Karpas-422 (cell line): ENCODE results near the gene LACTB. TPM values are rescaled to one million over a fixed set of nuclear protein-coding genes. Genes with fewer than 3 reads are reported as not detected.

Experiments used
- DNase-seq: peaks from one replicate; pipeline ENCODE4 v3.0.0-alpha.2; 2015
- H2AFZ ChIP-seq: fragments of 200-600 bp; sonication (generic); 2 replicates; pipeline ENCODE4 v1.6.1; 2014; ENCODE audit warnings: antibody characterized with exemption, low read length, mixed read lengths
- H3K27ac ChIP-seq: fragments of 200-600 bp; sonication (generic); 2 replicates; pipeline ENCODE4 v1.5.1; 2014; ENCODE audit warnings: mild to moderate bottlenecking, low read length, moderate library complexity
- H3K27me3 ChIP-seq: fragments of 200-600 bp; sonication (generic); 2 replicates; pipeline ENCODE4 v1.6.1; 2014; ENCODE audit warnings: low read length, mixed read lengths
- H3K36me3 ChIP-seq: fragments of 200-600 bp; sonication (generic); 2 replicates; pipeline ENCODE4 v1.6.1; 2014; ENCODE audit warnings: low read length, mixed read lengths; ENCODE audit not compliant: insufficient read depth
- H3K4me1 ChIP-seq: fragments of 200-600 bp; sonication (generic); 2 replicates; pipeline ENCODE4 v1.6.1; 2014; ENCODE audit warnings: mild to moderate bottlenecking, low read length, mixed read lengths
- H3K4me2 ChIP-seq: fragments of 200-600 bp; sonication (generic); 2 replicates; pipeline ENCODE4 v1.6.1; 2014; ENCODE audit warnings: low read length, low read depth, mild to moderate bottlenecking; ENCODE audit not compliant: poor library complexity, severe bottlenecking
- H3K4me3 ChIP-seq: fragments of 200-600 bp; sonication (generic); 2 replicates; pipeline ENCODE4 v1.5.1; 2014; ENCODE audit warnings: mild to moderate bottlenecking, antibody characterized with exemption, low read length, mixed read lengths
- H3K79me2 ChIP-seq: fragments of 200-600 bp; sonication (generic); 2 replicates; pipeline ENCODE4 v1.6.1; 2014; ENCODE audit warnings: mild to moderate bottlenecking, low read length, mixed read lengths
- H3K9ac ChIP-seq: fragments of 200-600 bp; sonication (generic); 2 replicates; pipeline ENCODE4 v1.6.0; 2014; ENCODE audit warnings: low read length
- H3K9me2 ChIP-seq: fragments of 200-600 bp; sonication (generic), shearing (Covaris generic); replicated peaks from 2 replicates; pipeline ENCODE4 v1.6.0; 2014; ENCODE audit warnings: mild to moderate bottlenecking, low read length, moderate library complexity; ENCODE audit not compliant: insufficient read depth
- H3K9me3 ChIP-seq: fragments of 300-700, 200-600 bp; sonication (generic); 2 replicates; pipeline ENCODE4 v1.6.1; 2014; ENCODE audit warnings: low read length, mixed read lengths
- H4K20me1 ChIP-seq: fragments of 200-600 bp; sonication (generic); 2 replicates; pipeline ENCODE4 v1.6.1; 2014; ENCODE audit warnings: mild to moderate bottlenecking, antibody characterized with exemption, low read length, low read depth; ENCODE audit not compliant: insufficient read depth
- total RNA-seq: library from RNA; depleted of rRNA; stranded (reverse); fragments of >200 nt; shearing (Covaris generic); gene quantifications from 2 replicates; pipeline ENCODE4 v1.2.3, GENCODE V29; 2014; ENCODE audit warnings: low replicate concordance

LACTB gene
- total RNA-seq, 1 experiment from 2014 or later = 15.3 TPM

DNA sequence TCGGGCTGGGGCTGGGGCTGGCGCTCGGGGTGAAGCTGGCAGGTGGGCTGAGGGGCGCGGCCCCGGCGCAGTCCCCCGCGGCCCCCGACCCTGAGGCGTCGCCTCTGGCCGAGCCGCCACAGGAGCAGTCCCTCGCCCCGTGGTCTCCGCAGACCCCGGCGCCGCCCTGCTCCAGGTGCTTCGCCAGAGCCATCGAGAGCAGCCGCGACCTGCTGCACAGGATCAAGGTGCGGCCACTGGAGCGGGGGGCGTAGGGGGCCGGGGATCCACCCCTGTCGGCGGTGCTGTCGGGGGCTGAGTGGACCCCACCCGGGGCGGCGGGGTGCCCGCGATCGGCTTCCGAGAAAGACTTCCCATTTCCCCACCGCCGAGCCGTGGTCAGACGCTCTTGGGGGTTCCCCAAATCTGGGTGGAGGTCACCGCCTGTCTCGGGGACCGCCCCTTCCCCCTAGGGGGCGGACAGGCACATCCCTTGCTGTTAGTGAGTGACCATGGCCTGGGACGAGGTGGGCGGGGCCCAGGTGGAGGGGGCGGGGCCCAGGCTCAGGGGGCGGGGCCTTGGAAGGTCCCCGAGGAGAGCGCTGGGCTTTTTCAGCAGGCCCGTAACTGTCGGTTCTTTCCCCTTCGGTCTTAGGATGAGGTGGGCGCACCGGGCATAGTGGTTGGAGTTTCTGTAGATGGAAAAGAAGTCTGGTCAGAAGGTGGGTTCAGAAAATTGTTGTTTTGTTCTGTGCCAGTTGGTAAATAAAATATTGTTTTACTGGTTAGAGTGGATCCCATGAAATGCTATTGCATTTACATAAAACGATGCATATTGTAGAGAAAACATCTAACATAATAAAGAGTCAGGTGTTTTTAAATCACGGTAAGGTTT lies 578 bp downstream of the LACTB start:
- H2AFZ ChIP-seq = peak overlapping the region; percentile 99

GRCh38 chr15:63124506-63124905 lies 2.8 kb downstream of the LACTB start:
- Histone ChIP-seq H3K9ac (no peak overlapping the region), H2AFZ (no peak overlapping the region), H4K20me1 (no peaks in the 10 kb centered on the region), H3K27me3 (no peaks in the 10 kb centered on the region), H3K79me2 (0 out of 2 replicates have a peak, but pooled peaks cover 3% of the 10 kb centered on the region), H3K9me3 (no peaks in the 10 kb centered on the region), H3K4me2 (no peak overlapping the region), H3K36me3 (no peaks in the 10 kb centered on the region), H3K4me1 (peaks cover 7% of the 10 kb centered on the region), H3K27ac (no peak overlapping the region), H3K9me2 (no peaks in the 10 kb centered on the region), H3K4me3 (no peak overlapping the region)
- no peak for DNase-seq

More for the DNA sequence above, 578 bp downstream of the LACTB start:
- Histone ChIP-seq H3K79me2 (0 out of 2 replicates have a peak, but pooled peaks cover 3% of the 10 kb centered on the region), H3K4me3 (peak overlapping the region; percentile 96), H3K36me3 (no peaks in the 10 kb centered on the region), H3K4me2 (peak overlapping the region; percentile 98), H4K20me1 (no peaks in the 10 kb centered on the region), H3K27me3 (no peaks in the 10 kb centered on the region), H3K27ac (no peak overlapping the region), H3K9me3 (no peaks in the 10 kb centered on the region), H3K9ac (peak overlapping the region; percentile 76), H3K4me1 (peaks cover 7% of the 10 kb centered on the region), H3K9me2 (no peaks in the 10 kb centered on the region)
- DNase-seq = peak; percentile 73

- H3K27ac ChIP-seq = no peak overlapping the region
- no peak overlapping the region for H3K9ac ChIP-seq
- peaks cover 7% of the 10 kb centered on the region for H3K4me1 ChIP-seq
- DNase-seq = no peak
- H3K9me3 ChIP-seq = no peaks in the 10 kb centered on the region
- no peak overlapping the region for H3K4me3 ChIP-seq
- 0 out of 2 replicates have a peak, but pooled peaks cover 3% of the 10 kb centered on the region for H3K79me2 ChIP-seq
- no peaks in the 10 kb centered on the region for H4K20me1 ChIP-seq
- H3K36me3 ChIP-seq = no peaks in the 10 kb centered on the region
- H2AFZ ChIP-seq = no peak overlapping the region
- no peaks in the 10 kb centered on the region for H3K27me3 ChIP-seq
- no peaks in the 10 kb centered on the region for H3K9me2 ChIP-seq
- H3K4me2 ChIP-seq = no peak overlapping the region
These were observed 5.1 kb downstream of the LACTB start for GRCh38 chr15:63126726-63127125.

GRCh38 chr15:63133786-63134185 lies 12.1 kb downstream of the LACTB start:
- H3K27ac ChIP-seq = no peak overlapping the region
- no peaks in the 10 kb centered on the region for H3K36me3 ChIP-seq
- no peaks in the 10 kb centered on the region for H3K27me3 ChIP-seq
- H3K4me2 ChIP-seq = no peak overlapping the region
- no peak overlapping the region for H2AFZ ChIP-seq
- H3K79me2 ChIP-seq = no peaks in the 10 kb centered on the region
- no peak overlapping the region for H3K9ac ChIP-seq
- no peaks in the 10 kb centered on the region for H4K20me1 ChIP-seq
- no peaks in the 10 kb centered on the region for H3K9me3 ChIP-seq
- DNase-seq = no peak
- peaks cover 9% of the 10 kb centered on the region for H3K4me1 ChIP-seq
- no peak overlapping the region for H3K4me3 ChIP-seq
- H3K9me2 ChIP-seq = no peaks in the 10 kb centered on the region

DNA sequence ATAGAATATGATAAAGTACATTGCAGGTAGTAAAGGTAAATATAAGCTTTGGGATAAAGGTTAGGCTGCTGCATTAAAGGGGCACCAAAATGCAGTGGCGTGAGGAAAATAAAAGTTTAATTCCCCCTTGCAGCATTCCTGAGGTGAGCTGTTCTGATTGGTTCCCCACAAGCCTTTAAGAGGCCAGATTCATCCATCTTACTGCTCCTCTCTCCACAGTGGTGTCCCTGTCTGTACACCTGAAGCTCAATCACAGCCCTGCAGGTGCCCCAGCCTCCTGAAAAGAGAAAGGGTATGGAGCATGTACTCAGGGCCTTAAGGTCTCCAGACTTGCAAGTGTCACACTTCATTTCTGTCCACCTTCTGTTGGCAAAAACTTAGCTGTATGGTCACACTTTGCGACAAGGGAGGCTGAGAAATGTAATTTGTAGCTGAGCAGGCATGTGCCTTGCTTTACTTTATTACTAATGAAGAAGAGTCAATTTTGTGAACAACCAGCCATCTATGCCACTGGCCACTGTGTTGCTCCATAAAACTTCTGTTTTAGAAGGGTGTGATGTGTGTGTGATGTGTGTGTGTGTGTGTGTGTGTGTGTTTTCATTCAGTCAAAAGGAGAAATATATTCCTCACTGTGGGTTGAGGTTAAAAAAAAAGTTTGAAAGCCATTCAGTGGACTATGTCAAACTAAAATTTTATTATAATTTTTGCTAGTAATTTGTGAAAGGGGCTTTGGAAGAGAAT lies 12.8 kb downstream of the LACTB start:
- H3K36me3 ChIP-seq = no peaks in the 10 kb centered on the region
- no peaks in the 10 kb centered on the region for H3K79me2 ChIP-seq
- H3K4me1 ChIP-seq = peaks cover 9% of the 10 kb centered on the region
- H3K27ac ChIP-seq = no peak overlapping the region
- no peak overlapping the region for H3K4me3 ChIP-seq
- H3K9ac ChIP-seq = no peak overlapping the region
- H3K9me2 ChIP-seq = no peaks in the 10 kb centered on the region
- H4K20me1 ChIP-seq = no peaks in the 10 kb centered on the region
- no peak for DNase-seq
- no peak overlapping the region for H2AFZ ChIP-seq
- no peak overlapping the region for H3K4me2 ChIP-seq
- no peaks in the 10 kb centered on the region for H3K27me3 ChIP-seq
- H3K9me3 ChIP-seq = no peaks in the 10 kb centered on the region

DNA sequence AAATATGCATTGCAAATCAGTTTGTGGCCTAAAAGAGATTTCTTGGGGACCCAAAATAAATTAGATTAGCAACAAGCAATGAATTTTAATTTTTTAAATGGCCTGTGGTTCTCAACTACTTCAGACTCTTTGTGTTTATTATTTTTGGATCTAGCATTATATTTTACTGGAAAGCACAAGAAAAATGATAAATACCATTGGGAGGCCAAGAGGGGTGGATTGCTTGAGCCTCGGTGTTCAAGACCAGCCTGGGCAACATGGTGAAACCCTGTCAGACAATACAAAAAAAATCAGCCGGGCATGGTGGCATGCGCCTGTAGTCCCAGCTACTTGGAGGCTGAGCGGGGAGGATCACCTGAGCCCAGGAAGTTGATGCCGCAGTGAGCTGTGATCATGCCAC lies 13.6 kb downstream of the LACTB start:
- Histone ChIP-seq H3K36me3 (no peaks in the 10 kb centered on the region), H3K27ac (no peak overlapping the region), H3K9ac (no peak overlapping the region), H3K4me1 (peaks cover 9% of the 10 kb centered on the region), H3K9me3 (no peaks in the 10 kb centered on the region), H3K9me2 (no peaks in the 10 kb centered on the region), H3K27me3 (no peaks in the 10 kb centered on the region), H4K20me1 (no peaks in the 10 kb centered on the region), H2AFZ (no peak overlapping the region), H3K4me2 (no peak overlapping the region), H3K4me3 (no peak overlapping the region), H3K79me2 (no peaks in the 10 kb centered on the region)
- DNase-seq = no peak

DNA sequence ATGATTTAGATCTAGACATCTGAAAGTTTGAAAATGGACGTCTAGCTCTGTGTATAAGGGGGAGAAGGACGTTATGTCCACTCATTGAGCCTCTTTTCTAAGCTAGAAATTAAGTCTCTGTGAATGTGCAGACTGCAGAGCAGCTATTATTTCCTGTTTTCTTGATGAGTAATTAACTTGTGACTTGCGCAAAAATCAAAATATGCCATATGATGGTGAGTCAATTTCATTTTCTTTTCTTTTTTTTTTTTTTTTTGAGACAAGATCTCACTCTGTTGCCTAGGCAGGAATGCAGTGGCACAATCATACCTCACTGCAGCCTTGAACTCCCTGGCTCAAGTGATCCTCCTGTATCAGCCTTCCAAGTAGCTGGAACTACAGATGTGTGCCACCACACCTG lies 14.1 kb downstream of the LACTB start:
- Histone ChIP-seq H3K36me3 (no peaks in the 10 kb centered on the region), H3K27ac (no peak overlapping the region), H4K20me1 (no peaks in the 10 kb centered on the region), H3K9me2 (no peaks in the 10 kb centered on the region), H3K79me2 (no peaks in the 10 kb centered on the region), H3K9ac (no peak overlapping the region), H3K4me2 (no peak overlapping the region), H2AFZ (no peak overlapping the region), H3K9me3 (no peaks in the 10 kb centered on the region), H3K4me3 (no peak overlapping the region), H3K27me3 (no peaks in the 10 kb centered on the region), H3K4me1 (peaks cover 9% of the 10 kb centered on the region)
- DNase-seq = no peak

DNA sequence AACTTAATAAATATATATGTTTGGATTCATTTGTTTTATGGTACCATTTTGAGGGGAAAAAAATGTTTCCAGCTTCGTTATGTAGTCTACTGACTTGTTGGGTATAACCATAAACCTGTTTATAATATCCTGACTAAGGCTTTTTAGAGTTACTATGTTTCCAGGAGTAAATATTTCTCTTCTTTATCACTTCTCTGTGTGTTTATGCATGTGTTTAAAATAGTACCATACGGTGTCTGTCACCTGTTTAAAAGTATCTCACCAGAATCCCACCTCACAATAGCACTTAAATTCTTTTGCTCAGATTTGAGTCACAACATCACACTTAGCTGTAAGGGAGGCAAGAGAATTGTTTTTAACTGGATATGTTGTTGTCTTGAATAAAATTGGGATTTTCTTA lies 15.1 kb downstream of the LACTB start:
- Histone ChIP-seq H3K9ac (no peak overlapping the region), H3K4me3 (no peak overlapping the region), H3K9me3 (no peaks in the 10 kb centered on the region), H3K4me2 (no peak overlapping the region), H3K36me3 (no peaks in the 10 kb centered on the region), H4K20me1 (no peaks in the 10 kb centered on the region), H3K9me2 (no peaks in the 10 kb centered on the region), H3K79me2 (no peaks in the 10 kb centered on the region), H3K4me1 (peaks cover 9% of the 10 kb centered on the region), H2AFZ (no peak overlapping the region), H3K27me3 (no peaks in the 10 kb centered on the region), H3K27ac (no peak overlapping the region)
- no peak for DNase-seq
